K562 (cell line): Measurements from ENCODE around the gene PXN. TPM values are rescaled to one million over a fixed set of nuclear protein-coding genes. Genes with fewer than 3 reads are reported as not detected.

Experiments used
- ATAC-seq: fragments of 200-7000 bp; cut with Tn5 transposase; 3 replicates; pipeline ENCODE4 v1.9.1; 2020; ENCODE audit warnings: moderate library complexity
- Bru-seq: library from RNA; stranded (reverse); fragments of 400-500 nt; gene quantifications from one replicate; lab custom pipeline; 2021; lab: Mats Ljungman, UMichigan
- BruChase-seq, 2 experiments: library from RNA; stranded (reverse); fragments of 400-500 nt; gene quantifications; one replicate each; lab custom pipeline; 2021; lab: Mats Ljungman, UMichigan
- BruUV-seq: library from RNA; stranded (reverse); fragments of 400-500 nt; replicated peaks from 2 replicates; lab custom pipeline; 2021; lab: Mats Ljungman, UMichigan
- CTCF ChIA-PET: fragments of 300-600 bp; formaldehyde crosslinking; extraction: SDS; loops from one replicate; lab custom pipeline; 2021; ENCODE audit warnings: low intra/inter-chr PET ratio; lab: Yijun Ruan, JAX
- POLR2A ChIA-PET: fragments of 300-600, 350-650 bp; sonication (Branson Sonifier 250); formaldehyde crosslinking; extraction: SDS; loops from one replicate; lab custom pipeline; 2021; ENCODE audit warnings: antibody characterized with exemption, inconsistent platforms; lab: Yijun Ruan, JAX
- DNase-seq, 4 experiments: peaks; one replicate each; pipeline versions ENCODE4 v3.0.0 to v3.0.0-alpha.2; 2011 to 2018; ENCODE audit warnings: low spot score in 3 of 4, mixed read lengths in 3 of 4; ENCODE audit errors: extremely low read depth in 1 of 4
- FAIRE-seq: peaks from 2 replicates; lab custom pipeline; 2011; peaks lifted over from hg19 to GRCh38; lab: Jason Lieb, UNC
- H2AFZ ChIP-seq: 2 replicates; pipeline ENCODE4 v1.6.0; 2011; ENCODE audit warnings: low read depth, low read length, control low read depth, inconsistent platforms
- H3K27ac ChIP-seq: fragments of 200-600 bp; 3 replicates; pipeline ENCODE4 v1.8.0; 2011; ENCODE audit warnings: low read depth, mild to moderate bottlenecking, control low read depth, inconsistent platforms, low read length, moderate library complexity, mixed read lengths; ENCODE audit errors: extremely low read depth
- H3K27me3 ChIP-seq, 2 experiments: fragments of 300-600 bp in 1 of 2; 2 replicates in 1 of 2; 3 replicates in 1 of 2; pipeline versions ENCODE4 v1.6.0 to v1.8.0; 2011; ENCODE audit warnings: inconsistent platforms in 2 of 2, low read length in 2 of 2, mild to moderate bottlenecking in 1 of 2, mixed read lengths in 1 of 2, moderate library complexity in 1 of 2; ENCODE audit not compliant: control insufficient read depth in 2 of 2, insufficient read depth in 2 of 2
- H3K36me3 ChIP-seq: fragments of 300-600 bp; 3 replicates; pipeline ENCODE4 v1.8.0; 2011; ENCODE audit warnings: mild to moderate bottlenecking, low read length, inconsistent platforms; ENCODE audit not compliant: control insufficient read depth, insufficient read depth
- H3K4me1 ChIP-seq, 2 experiments: fragments of 200-600 bp in 1 of 2; replicated peaks in 1 of 2; 2 replicates in 1 of 2; 3 replicates in 1 of 2; pipeline versions ENCODE4 v1.5.1 to v1.8.0; 2011; ENCODE audit warnings: inconsistent platforms in 2 of 2, low read length in 2 of 2, mild to moderate bottlenecking in 1 of 2, mixed read lengths in 1 of 2, moderate library complexity in 1 of 2; ENCODE audit not compliant: control insufficient read depth in 2 of 2, insufficient read depth in 2 of 2
- H3K4me2 ChIP-seq: 2 replicates; pipeline ENCODE4 v1.6.1; 2011; ENCODE audit warnings: low read length, control low read depth, inconsistent platforms, mixed read lengths; ENCODE audit not compliant: insufficient read depth
- H3K4me3 ChIP-seq: fragments of 200-600 bp; sonication (generic), shearing (Covaris generic); 2 replicates; pipeline ENCODE4 v1.5.1; 2016; ENCODE audit warnings: control low read depth, inconsistent platforms
- H3K79me2 ChIP-seq: fragments of 200-600 bp; 3 replicates; pipeline ENCODE4 v1.8.0; 2011; ENCODE audit warnings: low read length, inconsistent platforms; ENCODE audit not compliant: control insufficient read depth, insufficient read depth
- H3K9ac ChIP-seq, 2 experiments: 2 replicates each; pipeline versions ENCODE4 v1.6.0 to v1.6.1; 2011; ENCODE audit warnings: low read depth in 2 of 2, low read length in 2 of 2, control low read depth in 1 of 2, inconsistent platforms in 1 of 2, mild to moderate bottlenecking in 1 of 2, mixed read lengths in 1 of 2; ENCODE audit not compliant: insufficient read depth in 1 of 2
- H3K9me1 ChIP-seq: one replicate; pipeline ENCODE4 v1.6.0; 2011; ENCODE audit warnings: inconsistent platforms, mild to moderate bottlenecking, low read length, moderate library complexity; ENCODE audit not compliant: control insufficient read depth, insufficient read depth
- H3K9me3 ChIP-seq: replicated peaks from 2 replicates; pipeline ENCODE4 v1.5.1; 2011; ENCODE audit warnings: low read depth, low read length, inconsistent platforms; ENCODE audit not compliant: control insufficient read depth, insufficient read depth
- H4K20me1 ChIP-seq: replicated peaks from 2 replicates; pipeline ENCODE4 v1.6.1; 2011; ENCODE audit warnings: low read length, inconsistent platforms, mixed read lengths; ENCODE audit not compliant: control insufficient read depth, insufficient read depth
- E4F1 ChIP-seq: fragments of 250-450 bp; sonication (Bioruptor Pico); IDR thresholded peaks from 2 replicates; pipeline ENCODE4 v1.5.0; 2021; ENCODE audit warnings: mild to moderate bottlenecking, borderline replicate concordance
- FOSL1 ChIP-seq: fragments of 200-800 bp; sonication (Bioruptor generic); conservative IDR thresholded peaks from 2 replicates; pipeline ENCODE4 v1.6.1; 2016; ENCODE audit warnings: missing genetic modification characterization, missing compliant biosample characterization
- GMEB1 ChIP-seq: fragments of 250-450 bp; sonication (Bioruptor Pico); IDR thresholded peaks from 2 replicates; pipeline ENCODE4 v1.4.0; 2020; ENCODE audit warnings: mild to moderate bottlenecking
- ZNF232 ChIP-seq: sonication (generic); formaldehyde crosslinking; IDR thresholded peaks from 2 replicates; pipeline ENCODE4 v1.8.0; 2022; ENCODE audit warnings: mild to moderate bottlenecking, missing genetic modification reagents
- ZNF592 ChIP-seq: fragments of 450-650 bp; IDR thresholded peaks from 2 replicates; pipeline ENCODE4 v1.6.1; 2017; ENCODE audit warnings: antibody characterized with exemption, mild to moderate bottlenecking
- ZNF778 ChIP-seq: fragments of 450-650 bp; formaldehyde crosslinking; IDR thresholded peaks from 2 replicates; pipeline ENCODE4 v1.4.0; 2020; ENCODE audit warnings: mild to moderate bottlenecking, moderate library complexity
- WGBS: fragments of 100-300 bp; shearing (Covaris generic); methylation state at CpG from one replicate; pipeline ENCODE4 v1.1.6; 2016; ENCODE audit warnings: low coverage, mixed read lengths; ENCODE audit not compliant: insufficient coverage; ENCODE audit errors: missing lambda C conversion rate; 5-methylcytosine and 5-hydroxymethylcytosine counted together
- in situ Hi-C: fragments of 300-500 bp; cut with MboI; formaldehyde crosslinking; loops from 4 replicates; pipeline ENCODE4 v1.15.0; 2018; ENCODE audit warnings: inconsistent platforms, mixed read lengths
- intact Hi-C: fragments of 100-400 bp; cut with micrococcal nuclease; formaldehyde crosslinking; loops from 2 replicates; pipeline ENCODE4 v1.14.2; 2022
- long read RNA-seq, 3 experiments: library from polyadenylated mRNA in 2 of 3; library from RNA in 1 of 3; unstranded in 2 of 3; stranded (forward) in 1 of 3; transcript quantifications; one replicate each; pipeline ENCODE4 v2.0.0, GENCODE V29; 2019 to 2022
- polyA minus RNA-seq, 3 experiments: library from RNA; depleted of rRNA, polyadenylated mRNA; stranded (reverse); fragments of >200 nt; gene quantifications; 2 replicates each; pipeline ENCODE4 v1.2.3, GENCODE V29; 2011
- polyA plus RNA-seq, 8 experiments: library from polyadenylated mRNA; depleted of rRNA in 4 of 8; stranded (reverse) in 5 of 8; unstranded in 3 of 8; fragments of >200 nt; fragmentation: Nextera tagmentation in 2 of 8; fragmentation: Illumina TruSeq in 1 of 8; extraction: Ambion mirVana in 2 of 8; extraction: Trizol in 1 of 8; gene quantifications; 2 replicates each; pipeline versions ENCODE4 v1.2.1 to v1.2.3, GENCODE V29; 2011 to 2014; ENCODE audit warnings: inconsistent platforms in 1 of 8, missing spikeins in 1 of 8
- total RNA-seq, 7 experiments: library from RNA; depleted of rRNA in 6 of 7; stranded (reverse); fragments of >200 nt in 6 of 7; fragmentation: Illumina TruSeq in 2 of 7; extraction: Trizol in 2 of 7; gene quantifications; 2 replicates each; pipeline versions ENCODE4 v1.2.1 to v1.2.3, GENCODE V29; 2011 to 2021; ENCODE audit warnings: low replicate concordance in 1 of 7

Gene PXN
- 70.6 and 142 TPM in 2 replicates for total RNA-seq (2011; cell fraction: chromatin; rRNA removed; ENCODE audit: low replicate concordance)
- total RNA-seq (2011; cell fraction: nucleolus; rRNA removed): 45.5 and 48.2 TPM in 2 replicates
- total RNA-seq (2011; cell fraction: nucleoplasm; rRNA removed): 51.8 and 52.7 TPM in 2 replicates
- total RNA-seq (2014; rRNA removed) (18.6 and 22.7 TPM in 2 replicates), total RNA-seq (2014; rRNA removed; fragmentation: Illumina TruSeq; extraction: Trizol) (13.1 and 16.4 TPM in 2 replicates), total RNA-seq (2015; rRNA removed; fragmentation: Illumina TruSeq; extraction: Trizol) (13.5 and 14.2 TPM in 2 replicates), total RNA-seq (2021) (66.6 and 74.1 TPM in 2 replicates), polyA plus RNA-seq (2011; rRNA removed) (28.6 and 44.1 TPM in 2 replicates), polyA plus RNA-seq (2014; fragmentation: Illumina TruSeq; extraction: Trizol) (64.7 and 71.8 TPM in 2 replicates), polyA plus RNA-seq (2014; fragmentation: Nextera tagmentation; extraction: Ambion mirVana) (1 to 10 TPM; 4.0 to 4.8 TPM), polyA plus RNA-seq (2014; rRNA removed) (40.7 and 42.2 TPM in 2 replicates), polyA minus RNA-seq (2011; rRNA and poly(A)+ RNA removed) (19.9 and 22.3 TPM in 2 replicates), Bru-seq, nascent RNA (percentile 63 among the genes with signal in this experiment), BruChase-seq, experiment 1, labeled RNA remaining after a 2-hour chase (percentile 64 among the genes with signal in this experiment), BruChase-seq, experiment 2, labeled RNA remaining after a 6-hour chase (percentile 66 among the genes with signal in this experiment)
- polyA plus RNA-seq (2011; cell fraction: cytosol; rRNA removed): 31.5 and 36.7 TPM in 2 replicates
- 43.4 and 76.1 TPM in 2 replicates for polyA plus RNA-seq (2011; cell fraction: nucleus; rRNA removed)
- 59.0 and 70.2 TPM in 2 replicates for polyA plus RNA-seq (2012)
- polyA minus RNA-seq (2011; cell fraction: cytosol; rRNA and poly(A)+ RNA removed): 16.7 and 38.8 TPM in 2 replicates
- polyA minus RNA-seq (2011; cell fraction: nucleus; rRNA and poly(A)+ RNA removed): 12.4 and 19.8 TPM in 2 replicates
- long read RNA-seq, experiment 1, partial matches to known transcripts: 6 of 190 reads
- long read RNA-seq, experiment 1, other reads (novel, unspliced or antisense): 184 of 190 reads
- long read RNA-seq, experiment 2, transcript PXN-204 (11 exons, 3,683 nt): major isoform, 15 of 62 reads
- long read RNA-seq, experiment 2, partial matches to known transcripts: 11 of 62 reads
- long read RNA-seq, experiment 2, other reads (novel, unspliced or antisense): 34 of 62 reads
- long read RNA-seq, experiment 3, partial matches to known transcripts: 0 of 15 reads
- long read RNA-seq, experiment 3, other reads (novel, unspliced or antisense): 15 of 15 reads

GRCh38 chr12:120265473-120266179 is at the start of gene PXN:
PXN (minus strand) TSS chr12:120265730; CDS start chr12:120265629, 101 bp downstream.
- Histone ChIP-seq H3K79me2 (peaks cover 42% of the 10 kb centered on the region; the same call in 2 of the 3 replicates), H3K36me3 (no peaks in the 10 kb centered on the region; the same call in 2 of the 3 replicates), H3K9me1 (no peaks in the 10 kb centered on the region), H4K20me1 (peaks cover 16% of the 10 kb centered on the region), H3K9me3 (no peaks in the 10 kb centered on the region), H3K27ac (peak within 1 kb of the TSS; percentile 76), H3K4me3 (peak within 1 kb of the TSS; percentile 70), H3K4me1 (peaks cover 37% of the 10 kb centered on the region in 2 experiments; a peak in 4 of 5 replicates), H2AFZ (peak within 1 kb of the TSS; percentile 80), H3K4me2 (peak within 1 kb of the TSS; percentile 77), H3K9ac (peak within 1 kb of the TSS; percentile 83 to 99), H3K27me3 (no peaks in the 10 kb centered on the region)
- in situ Hi-C loops: no loop called here
- 3% methylated on average over 17 of the region's 81 CpGs for WGBS
- BruUV-seq: no TSS peak
- POLR2A ChIA-PET: interaction anchor here (0.6 to 10.5 kb wide), 11 partner anchors 8 to 626 kb away, joined by 3 to 110 read pairs (median 4); partner anchors contain the start of genes GCN1, RNU4-1, RNU4-2 and RPLP0
- intact Hi-C loops: loop anchor here (1.0 kb wide), 1 partner anchor 37 kb away; no protein-coding TSS in a partner anchor
- CTCF ChIA-PET: interaction anchor here (0.7 to 3.5 kb wide), 5 partner anchors 18 to 37 kb away, joined by 3 to 35 read pairs (median 4); no protein-coding TSS in a partner anchor
- ATAC-seq (peak; percentile 95), DNase-seq (peak; percentile 88 to 99 (median 98)), FAIRE-seq (peak; percentile 85)
- TF ChIP-seq FOSL1 (tag) (peak; percentile 72), GMEB1 (CRISPR knock-in tag) (no peak), E4F1 (CRISPR knock-in tag) (no peak), ZNF778 (CRISPR knock-in tag) (no peak), ZNF592 (no peak), ZNF232 (CRISPR knock-in tag) (no peak)
